RWPE1 (cell line): Measurements from ENCODE around the gene KIAA1549.
"Not testable (repeated sequence)": the region's sequence is repeated elsewhere in the genome, so short reads cannot be mapped to it uniquely, and the experiment has no call there.

Source experiments
- CTCF ChIA-PET: fragments of 350-600 bp; sonication (Branson Sonifier 250); formaldehyde crosslinking; extraction: SDS; loops from one replicate; lab custom pipeline; 2021; lab: Yijun Ruan, JAX
- POLR2A ChIA-PET: fragments of 400-600 bp; formaldehyde crosslinking; extraction: SDS; loops from one replicate; lab custom pipeline; 2020; ENCODE audit warnings: antibody characterized with exemption; ENCODE audit not compliant: low non-redundant PET; lab: Yijun Ruan, JAX
- DNase-seq: peaks from one replicate; pipeline ENCODE4 v3.0.0; 2012; ENCODE audit warnings: low spot score
- H3K27ac ChIP-seq: fragments of 450-650 bp; 2 replicates; pipeline ENCODE4 v1.5.1; 2017
- TF ChIP-seq, protein P1 (sequence below): fragments of 450-650 bp; conservative IDR thresholded peaks from 2 replicates; pipeline ENCODE4 v1.5.1; 2017; ENCODE audit warnings: low read depth, mild to moderate bottlenecking

KIAA1549 gene

DNA sequence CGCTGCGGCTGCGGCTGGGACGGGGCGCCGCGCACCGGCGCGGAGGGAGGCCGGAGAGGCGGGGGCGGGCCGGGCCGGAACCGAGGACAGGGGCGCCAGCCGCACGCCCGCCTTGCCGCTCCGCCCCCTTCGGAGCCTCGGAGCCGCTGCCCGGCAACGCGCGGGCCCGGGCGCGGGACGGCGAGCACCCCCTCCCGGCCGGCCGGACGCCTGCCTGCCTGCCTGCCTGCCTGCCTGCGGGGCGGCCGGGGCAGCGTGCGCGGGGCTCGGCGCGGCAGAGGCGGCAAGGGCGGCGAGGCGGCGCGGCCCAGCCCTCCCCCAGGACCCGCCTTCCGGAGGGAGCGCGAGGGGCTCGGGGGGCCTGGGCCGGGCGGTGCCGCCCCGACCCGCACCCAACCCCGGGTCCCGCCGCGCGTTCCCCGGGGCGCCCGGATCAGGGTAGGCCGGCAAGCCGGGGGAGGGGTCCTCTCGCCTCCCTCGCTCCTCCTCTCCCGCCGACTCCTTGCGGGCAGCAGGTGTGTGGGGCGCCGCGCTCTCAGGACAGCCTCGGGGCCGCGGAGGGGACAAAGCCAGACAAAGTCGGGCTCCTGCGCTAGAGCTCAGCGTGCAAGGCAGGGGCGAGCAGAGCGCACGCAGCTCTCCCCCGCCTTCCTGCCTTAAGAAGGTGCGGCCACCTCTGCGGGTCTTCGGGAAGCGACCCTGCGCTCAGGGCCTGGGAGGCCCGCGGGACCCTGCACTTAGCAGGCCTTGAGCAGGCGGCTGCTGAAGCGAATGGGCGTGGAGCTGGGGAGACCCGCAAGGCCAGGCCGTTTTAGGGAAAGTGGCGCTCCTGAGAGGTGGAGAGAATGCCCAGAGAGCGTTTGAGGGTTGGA lies at the start of gene KIAA1549:
TSS of gene KIAA1549 (minus strand) at position 58 of the 872 bp plus-strand sequence. CDS start 120 bp downstream, outside the sequence.
- CTCF ChIA-PET, result interaction anchor here (0.6 kb wide), 1 partner anchor 137 kb away, joined by 4 read pairs; no protein-coding TSS in a partner anchor
- TF ChIP-seq, protein P1, sequence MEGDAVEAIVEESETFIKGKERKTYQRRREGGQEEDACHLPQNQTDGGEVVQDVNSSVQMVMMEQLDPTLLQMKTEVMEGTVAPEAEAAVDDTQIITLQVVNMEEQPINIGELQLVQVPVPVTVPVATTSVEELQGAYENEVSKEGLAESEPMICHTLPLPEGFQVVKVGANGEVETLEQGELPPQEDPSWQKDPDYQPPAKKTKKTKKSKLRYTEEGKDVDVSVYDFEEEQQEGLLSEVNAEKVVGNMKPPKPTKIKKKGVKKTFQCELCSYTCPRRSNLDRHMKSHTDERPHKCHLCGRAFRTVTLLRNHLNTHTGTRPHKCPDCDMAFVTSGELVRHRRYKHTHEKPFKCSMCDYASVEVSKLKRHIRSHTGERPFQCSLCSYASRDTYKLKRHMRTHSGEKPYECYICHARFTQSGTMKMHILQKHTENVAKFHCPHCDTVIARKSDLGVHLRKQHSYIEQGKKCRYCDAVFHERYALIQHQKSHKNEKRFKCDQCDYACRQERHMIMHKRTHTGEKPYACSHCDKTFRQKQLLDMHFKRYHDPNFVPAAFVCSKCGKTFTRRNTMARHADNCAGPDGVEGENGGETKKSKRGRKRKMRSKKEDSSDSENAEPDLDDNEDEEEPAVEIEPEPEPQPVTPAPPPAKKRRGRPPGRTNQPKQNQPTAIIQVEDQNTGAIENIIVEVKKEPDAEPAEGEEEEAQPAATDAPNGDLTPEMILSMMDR, result peak; percentile 77
- no peak within 1 kb of the TSS for H3K27ac ChIP-seq
- POLR2A ChIA-PET, result no interaction called here
- peak; percentile 66 for DNase-seq

DNA sequence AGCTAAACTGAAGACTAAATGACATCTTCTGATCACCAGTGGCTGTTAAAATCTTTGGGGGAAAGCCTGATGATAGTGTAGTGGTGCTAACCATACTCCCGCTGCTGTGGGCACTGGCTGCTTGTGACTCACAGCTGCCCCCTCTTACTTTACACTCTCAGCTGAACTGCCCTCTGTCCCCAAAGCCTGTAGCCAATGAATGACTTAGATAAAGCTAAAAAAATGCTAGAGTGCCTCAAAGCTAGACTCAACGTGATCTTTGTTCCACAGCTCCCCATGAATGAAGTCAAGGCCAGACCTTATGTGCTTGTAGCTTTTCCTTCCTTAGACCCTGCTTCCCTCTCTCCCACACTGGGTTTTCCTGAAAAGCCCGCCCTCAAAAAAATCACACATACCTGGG lies 48.2 kb upstream of the KIAA1549 start:
- TF ChIP-seq, protein P1, result no peak
- POLR2A ChIA-PET, result no interaction called here
- H3K27ac ChIP-seq, result no peak overlapping the region
- CTCF ChIA-PET, result no interaction called here
- DNase-seq, result no peak

DNA sequence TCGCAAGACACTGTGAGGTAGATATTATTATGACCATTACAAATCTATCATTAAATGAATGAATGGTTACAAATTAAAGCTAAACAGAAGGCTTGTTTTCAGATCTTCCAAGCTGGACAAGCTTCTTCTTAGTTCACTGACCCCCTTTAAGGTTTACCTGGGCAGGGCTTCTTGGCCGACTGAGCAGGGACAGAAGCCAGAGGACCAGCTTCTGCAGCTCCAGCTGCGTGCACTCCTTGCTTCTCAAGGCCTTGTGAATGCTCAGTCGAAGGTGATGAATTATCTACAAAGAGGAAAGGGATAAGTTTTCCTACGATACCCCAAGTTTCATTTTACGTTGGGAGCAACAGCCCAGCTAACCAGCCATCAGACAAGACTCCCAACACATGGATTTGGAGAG lies 45.4 kb upstream of the KIAA1549 start:
- POLR2A ChIA-PET, result no interaction called here
- CTCF ChIA-PET, result interaction anchor here (1.5 kb wide), 1 partner anchor 10 kb away, joined by 4 read pairs; no protein-coding TSS in a partner anchor
- TF ChIP-seq, protein P1, result no peak
- no peak overlapping the region for H3K27ac ChIP-seq
- DNase-seq, result no peak

DNA sequence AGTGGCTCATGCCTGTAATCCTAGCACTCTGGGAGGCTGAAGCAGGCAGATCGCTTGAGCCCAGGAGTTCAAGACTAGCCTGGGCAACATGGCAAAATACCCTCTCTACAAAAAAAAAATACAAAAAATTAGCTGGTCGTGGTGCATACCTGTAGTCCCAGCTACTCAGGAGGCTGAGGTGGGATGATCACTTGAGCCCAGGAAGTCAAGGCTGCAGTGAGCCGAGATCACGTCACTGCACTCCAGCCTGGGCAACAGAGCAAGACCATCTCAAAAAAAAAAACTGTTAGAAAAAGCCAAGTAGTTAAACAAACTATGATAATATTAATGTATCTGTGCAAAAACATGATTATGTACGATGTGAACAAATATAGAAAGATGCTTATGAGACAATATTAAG lies 44.7 kb upstream of the KIAA1549 start:
- DNase-seq, POLR2A ChIA-PET, H3K27ac ChIP-seq: not testable (repeated sequence)
- CTCF ChIA-PET, result interaction anchor here (1.5 kb wide), 1 partner anchor 9 kb away, joined by 4 read pairs; no protein-coding TSS in a partner anchor

DNA sequence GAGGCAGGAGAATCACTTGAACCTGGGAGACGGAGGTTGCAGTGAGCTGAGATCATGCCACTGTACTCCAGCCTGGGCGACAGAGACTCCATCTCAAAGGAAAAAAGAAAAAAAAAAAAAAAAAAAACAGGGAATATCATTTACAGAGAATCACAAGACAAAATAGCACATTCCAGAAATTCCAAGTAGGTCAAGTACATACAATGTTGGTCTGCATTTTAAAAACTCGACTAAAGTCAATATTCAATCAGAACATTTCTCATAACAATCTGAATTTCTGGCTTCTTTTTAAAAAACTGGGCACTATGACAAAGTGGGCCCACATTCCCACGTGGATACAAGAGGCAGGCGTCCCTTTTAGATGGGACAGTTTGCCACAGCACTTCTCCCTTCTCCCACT lies 41.9 kb upstream of the KIAA1549 start:
- no peak overlapping the region for H3K27ac ChIP-seq
- TF ChIP-seq, protein P1, result no peak
- no peak for DNase-seq
- CTCF ChIA-PET, result no interaction called here
- POLR2A ChIA-PET, result no interaction called here

DNA sequence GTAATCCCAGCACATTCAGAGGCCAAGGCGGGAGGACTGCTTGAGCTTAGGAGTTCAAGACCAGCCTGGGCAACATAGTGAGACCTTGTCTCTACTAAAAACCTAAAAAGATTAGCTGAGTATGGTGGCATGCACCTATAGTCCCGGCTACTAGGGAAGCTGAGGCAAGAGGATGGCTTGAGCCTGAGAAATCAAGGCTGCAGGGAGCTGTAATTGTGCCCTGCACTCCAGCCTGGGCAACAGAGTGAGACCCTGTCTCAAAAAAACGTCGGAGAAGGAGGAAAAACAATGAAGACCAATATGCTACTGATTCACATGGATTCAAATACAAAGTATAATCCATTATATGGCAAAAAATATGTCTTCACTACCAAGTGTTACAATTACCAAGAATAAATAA lies 41.1 kb upstream of the KIAA1549 start:
- DNase-seq, result no peak
- TF ChIP-seq, protein P1, result no peak
- H3K27ac ChIP-seq, result no peak overlapping the region
- POLR2A ChIA-PET, result no interaction called here
- CTCF ChIA-PET, result no interaction called here

DNA sequence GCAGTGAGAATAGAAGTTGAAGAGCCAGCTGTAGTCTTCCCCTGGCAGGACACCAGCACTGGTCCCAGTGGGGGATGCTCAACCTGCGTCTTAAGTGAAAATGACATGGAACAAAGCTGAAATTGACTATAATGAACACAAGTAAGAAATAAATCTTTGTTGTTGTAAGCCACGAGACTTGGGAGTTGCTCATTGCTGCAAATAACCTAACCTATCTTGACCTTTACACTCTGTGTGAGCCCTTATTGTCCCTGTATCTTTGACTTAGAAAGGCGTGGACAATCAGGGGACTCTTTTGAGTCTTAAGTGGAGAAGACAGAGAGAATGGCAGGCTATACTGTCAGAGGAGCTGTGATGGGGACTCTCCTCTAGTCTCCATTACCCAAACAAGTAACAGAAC lies 37.7 kb upstream of the KIAA1549 start:
- POLR2A ChIA-PET, result no interaction called here
- CTCF ChIA-PET, result no interaction called here
- TF ChIP-seq, protein P1, result no peak
- H3K27ac ChIP-seq, result no peak overlapping the region
- DNase-seq, result no peak
